Common myeloid progenitor, CD34-positive (primary cell): ENCODE measurements around the gene PDE3A.

Experiments used
- CTCF ChIA-PET: fragments of 350-600 bp; sonication (Branson Sonifier 250); formaldehyde crosslinking; loops from one replicate; lab custom pipeline; 2021; ENCODE audit warnings: antibody characterized with exemption; lab: Charles Lee
- POLR2A ChIA-PET: fragments of 350-600 bp; sonication (Branson Sonifier 250); formaldehyde crosslinking; loops from one replicate; lab custom pipeline; 2021; ENCODE audit warnings: antibody characterized with exemption; lab: Charles Lee
- DNase-seq, 3 donors: peaks; one replicate each; pipeline versions ENCODE4 v3.0.0 to v3.0.0-alpha.2; 2013
- H3K27ac ChIP-seq, 2 experiments: 1 replicate in 1 of 2; 2 replicates in 1 of 2; pipeline ENCODE4 v1.7.0; 2013; ENCODE audit warnings: inconsistent platforms in 2 of 2, low read length in 2 of 2, mild to moderate bottlenecking in 2 of 2, low read depth in 1 of 2, moderate library complexity in 1 of 2; ENCODE audit not compliant: severe bottlenecking in 2 of 2, insufficient read depth in 1 of 2, poor library complexity in 1 of 2
- H3K27me3 ChIP-seq, 5 experiments: replicated peaks in 2 of 5; 1 replicate in 3 of 5; 2 replicates in 2 of 5; pipeline versions ENCODE4 v1.6.1 to v1.7.0; 2013; ENCODE audit warnings: low read length in 4 of 5, mild to moderate bottlenecking in 2 of 5, moderate library complexity in 2 of 5, inconsistent platforms in 1 of 5; ENCODE audit not compliant: insufficient read depth in 5 of 5, control insufficient read depth in 4 of 5
- H3K36me3 ChIP-seq, 4 experiments: 1 replicate in 2 of 4; 2 replicates in 2 of 4; pipeline versions ENCODE4 v1.6.1 to v1.7.0; 2013; ENCODE audit warnings: low read length in 3 of 4, control low read depth in 1 of 4, mild to moderate bottlenecking in 1 of 4; ENCODE audit not compliant: control insufficient read depth in 4 of 4, insufficient read depth in 4 of 4
- H3K4me1 ChIP-seq, 4 experiments: 1 replicate in 3 of 4; 2 replicates in 1 of 4; pipeline versions ENCODE4 v1.6.1 to v1.7.1; 2013; ENCODE audit warnings: low read length in 3 of 4, mild to moderate bottlenecking in 3 of 4, control low read depth in 1 of 4, inconsistent platforms in 1 of 4, moderate library complexity in 1 of 4; ENCODE audit not compliant: control insufficient read depth in 4 of 4, insufficient read depth in 4 of 4; ENCODE audit errors: control extremely low read depth in 1 of 4
- H3K4me3 ChIP-seq, 7 experiments: 1 replicate in 4 of 7; 2 replicates in 3 of 7; pipeline versions ENCODE4 v1.5.1 to v1.7.0; 2013; ENCODE audit warnings: mild to moderate bottlenecking in 7 of 7, low read length in 6 of 7, moderate library complexity in 6 of 7, inconsistent platforms in 2 of 7, low read depth in 2 of 7, control low read depth in 1 of 7; ENCODE audit not compliant: insufficient read depth in 4 of 7, control insufficient read depth in 1 of 7; ENCODE audit errors: extremely low read depth in 1 of 7
- H3K9me3 ChIP-seq, 5 experiments: 1 replicate in 4 of 5; 2 replicates in 1 of 5; pipeline versions ENCODE4 v1.6.1 to v1.7.1; 2013; ENCODE audit warnings: low read length in 4 of 5, mild to moderate bottlenecking in 2 of 5, inconsistent platforms in 1 of 5, low read depth in 1 of 5, moderate library complexity in 1 of 5; ENCODE audit not compliant: control insufficient read depth in 4 of 5, insufficient read depth in 2 of 5; ENCODE audit errors: control extremely low read depth in 1 of 5
- WGBS: methylation state at CpG from one replicate; pipeline ENCODE4 v1.1.5; 2013; ENCODE audit not compliant: insufficient coverage; 5-methylcytosine and 5-hydroxymethylcytosine counted together

The PDE3A gene

GRCh38 chr12:20657496-20657895 is 289.2 kb downstream of the PDE3A start:
- no CpG with 5 or more reads among the region's 2 CpGs for WGBS
- no peaks in the 10 kb centered on the region for H3K36me3 ChIP-seq
- ChIA-PET CTCF (interaction anchor here (0.7 kb wide), 1 partner anchor 12 kb away, joined by 3 read pairs; no protein-coding TSS in a partner anchor), POLR2A (no interaction called here)
- H3K27me3 ChIP-seq: no peaks in the 10 kb centered on the region
- no peak overlapping the region for H3K27ac ChIP-seq
- no peak for DNase-seq
- H3K4me1 ChIP-seq: no peaks in the 10 kb centered on the region
- H3K4me3 ChIP-seq: no peak overlapping the region
- peaks cover 0 to 10% (median 3%) of the 10 kb centered on the region in 5 experiments for H3K9me3 ChIP-seq

GRCh38 chr12:20681334-20681733 is 313.0 kb downstream of the PDE3A start:
- Histone ChIP-seq H3K9me3 (no peaks in the 10 kb centered on the region), H3K27me3 (no peaks in the 10 kb centered on the region), H3K27ac (no peak overlapping the region), H3K4me1 (peaks cover 0 to 12% (median 2%) of the 10 kb centered on the region in 4 experiments), H3K4me3 (no peak overlapping the region), H3K36me3 (no peaks in the 10 kb centered on the region)
- CTCF ChIA-PET: no interaction called here
- POLR2A ChIA-PET: no interaction called here
- no peak for DNase-seq
- WGBS: 100% methylated on average over 2 of the region's 4 CpGs

GRCh38 chr12:20695232-20695631 is 326.9 kb downstream of the PDE3A start, which contains the start of gene SLCO1C1:
Gene SLCO1C1 (plus strand): TSS chr12:20695332. CDS start chr12:20699577, 4,245 bp downstream.
- WGBS: 100% methylated on average over 3 of the region's 6 CpGs
- no peak for DNase-seq
- no peaks in the 10 kb centered on the region for H3K36me3 ChIP-seq
- H3K27me3 ChIP-seq: no peaks in the 10 kb centered on the region
- ChIA-PET POLR2A (no interaction called here), CTCF (no interaction called here)
- no peaks in the 10 kb centered on the region for H3K4me1 ChIP-seq
- no peak within 1 kb of the TSS for H3K27ac ChIP-seq
- no peak within 1 kb of the TSS for H3K4me3 ChIP-seq
- H3K9me3 ChIP-seq: no peaks in the 10 kb centered on the region

GRCh38 chr12:20696181-20696905 is 328.0 kb downstream of the PDE3A start:
- Histone ChIP-seq H3K36me3 (no peaks in the 10 kb centered on the region), H3K4me3 (no peak overlapping the region), H3K9me3 (no peaks in the 10 kb centered on the region), H3K27me3 (no peaks in the 10 kb centered on the region), H3K4me1 (no peaks in the 10 kb centered on the region), H3K27ac (no peak overlapping the region)
- no peak for DNase-seq
- 93% methylated on average over 3 of the region's 7 CpGs for WGBS
- ChIA-PET CTCF (interaction anchor here (1.3 kb wide), 1 partner anchor 16 kb away, joined by 3 read pairs; no protein-coding TSS in a partner anchor), POLR2A (no interaction called here)

GRCh38 chr12:20701106-20701505 is 332.8 kb downstream of the PDE3A start:
- ChIA-PET POLR2A (no interaction called here), CTCF (no interaction called here)
- no CpG with 5 or more reads among the region's 1 CpG for WGBS
- no peaks in the 10 kb centered on the region for H3K27me3 ChIP-seq
- no peak overlapping the region for H3K4me3 ChIP-seq
- no peak overlapping the region for H3K27ac ChIP-seq
- no peak for DNase-seq
- H3K4me1 ChIP-seq: no peaks in the 10 kb centered on the region
- H3K36me3 ChIP-seq: no peaks in the 10 kb centered on the region
- no peaks in the 10 kb centered on the region for H3K9me3 ChIP-seq

GRCh38 chr12:20704860-20705259 is 336.5 kb downstream of the PDE3A start:
- WGBS: 83% methylated on average over 5 of the region's 6 CpGs
- CTCF ChIA-PET: no interaction called here
- POLR2A ChIA-PET: no interaction called here
- DNase-seq: no peak
- Histone ChIP-seq H3K9me3 (no peaks in the 10 kb centered on the region), H3K4me3 (no peak overlapping the region), H3K4me1 (no peaks in the 10 kb centered on the region), H3K27me3 (no peaks in the 10 kb centered on the region), H3K27ac (no peak overlapping the region), H3K36me3 (no peaks in the 10 kb centered on the region)

- CTCF ChIA-PET: interaction anchor here (0.7 to 0.9 kb wide), 3 partner anchors 16 to 417 kb away, joined by 3 read pairs; no protein-coding TSS in a partner anchor
Observed at GRCh38 chr12:20711846-20712245, 343.5 kb downstream of the PDE3A start.

More at GRCh38 chr12:20711846-20712245, 343.5 kb downstream of the PDE3A start:
- Histone ChIP-seq H3K9me3 (no peaks in the 10 kb centered on the region), H3K4me3 (no peak overlapping the region), H3K36me3 (no peaks in the 10 kb centered on the region), H3K27ac (no peak overlapping the region), H3K27me3 (no peaks in the 10 kb centered on the region), H3K4me1 (no peaks in the 10 kb centered on the region)
- DNase-seq: peak in 1 of 3 donors; percentile 41
- POLR2A ChIA-PET: interaction anchor here (0.5 kb wide), 1 partner anchor 8 kb away, joined by 3 read pairs; no protein-coding TSS in a partner anchor
- WGBS: 0% methylated on average over 1 of the region's 3 CpGs
